Stimulated activated naive CD4-positive, alpha-beta T cell treated with Interleukin-2 at 50 U/mL for 16 hours (primary cell): ENCODE results near the gene IL1R2.

Source experiments
- DNase-seq: peaks from one replicate; lab custom pipeline; 2025; lab: John Stamatoyannopoulos, UW

Gene IL1R2, protein sequence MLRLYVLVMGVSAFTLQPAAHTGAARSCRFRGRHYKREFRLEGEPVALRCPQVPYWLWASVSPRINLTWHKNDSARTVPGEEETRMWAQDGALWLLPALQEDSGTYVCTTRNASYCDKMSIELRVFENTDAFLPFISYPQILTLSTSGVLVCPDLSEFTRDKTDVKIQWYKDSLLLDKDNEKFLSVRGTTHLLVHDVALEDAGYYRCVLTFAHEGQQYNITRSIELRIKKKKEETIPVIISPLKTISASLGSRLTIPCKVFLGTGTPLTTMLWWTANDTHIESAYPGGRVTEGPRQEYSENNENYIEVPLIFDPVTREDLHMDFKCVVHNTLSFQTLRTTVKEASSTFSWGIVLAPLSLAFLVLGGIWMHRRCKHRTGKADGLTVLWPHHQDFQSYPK

DNA sequence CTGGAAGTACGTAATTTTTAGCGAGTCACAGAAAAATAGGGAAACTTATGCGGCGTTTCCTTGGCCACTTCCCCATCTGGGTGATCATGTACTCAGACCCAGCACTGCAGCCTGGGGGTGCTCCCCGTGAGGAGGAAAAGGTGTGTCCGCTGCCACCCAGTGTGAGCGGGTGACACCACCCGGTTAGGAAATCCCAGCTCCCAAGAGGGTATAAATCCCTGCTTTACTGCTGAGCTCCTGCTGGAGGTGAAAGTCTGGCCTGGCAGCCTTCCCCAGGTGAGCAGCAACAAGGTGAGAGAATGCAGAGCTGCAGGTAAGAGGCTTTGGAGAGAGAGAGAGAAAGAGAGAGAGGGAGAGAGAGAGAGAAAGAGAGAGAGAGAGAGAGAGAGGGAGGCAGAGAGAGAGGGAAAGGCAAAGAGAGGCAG is at the start of gene IL1R2:
Gene IL1R2 (plus strand): TSS at position 240 of the 425 bp plus-strand sequence. CDS start 16,616 bp downstream, outside the sequence.
- DNase-seq: no peak

GRCh38 chr2:101942851-101943250 is 48.9 kb upstream of the IL1R2 start:
- no peak for DNase-seq

DNA sequence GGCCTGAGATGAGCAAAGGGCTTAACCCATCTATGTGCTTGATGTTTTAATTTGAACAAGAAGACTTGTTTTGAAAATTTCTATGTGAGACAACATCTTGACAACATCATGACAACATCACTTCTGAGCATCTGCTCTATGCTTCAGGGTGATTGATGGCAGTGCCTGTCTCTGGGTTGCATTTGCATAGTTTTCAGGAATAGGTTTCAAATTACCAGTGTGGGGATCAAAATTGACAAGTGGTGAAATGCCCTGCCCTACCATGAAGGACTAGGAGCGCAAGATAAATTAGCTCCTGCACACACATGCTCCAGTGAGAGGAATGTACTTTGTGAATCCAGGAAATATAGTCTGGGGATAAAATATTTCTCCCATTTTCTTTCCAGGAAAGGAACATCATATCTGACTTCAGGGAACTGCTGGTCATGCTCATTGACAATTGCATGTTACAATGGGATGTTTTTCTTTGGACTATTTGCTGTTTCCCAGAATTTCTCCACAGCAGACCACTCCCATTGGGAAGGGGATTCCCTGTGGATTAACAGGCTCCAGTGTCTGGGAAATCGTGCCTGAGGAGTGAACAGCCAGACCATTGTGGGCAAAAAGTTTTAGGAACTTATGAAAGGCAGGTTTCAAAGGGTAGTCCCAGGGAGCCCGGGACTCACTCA is 45.3 kb upstream of the IL1R2 start:
- DNase-seq: no peak

- DNase-seq: no peak
Observed at GRCh38 chr2:101947374-101947773, 44.4 kb upstream of the IL1R2 start.

- no peak for DNase-seq
Observed at GRCh38 chr2:101948625-101949155, 43.1 kb upstream of the IL1R2 start.

GRCh38 chr2:101949304-101949703 is 42.5 kb upstream of the IL1R2 start:
- DNase-seq: no peak

DNA sequence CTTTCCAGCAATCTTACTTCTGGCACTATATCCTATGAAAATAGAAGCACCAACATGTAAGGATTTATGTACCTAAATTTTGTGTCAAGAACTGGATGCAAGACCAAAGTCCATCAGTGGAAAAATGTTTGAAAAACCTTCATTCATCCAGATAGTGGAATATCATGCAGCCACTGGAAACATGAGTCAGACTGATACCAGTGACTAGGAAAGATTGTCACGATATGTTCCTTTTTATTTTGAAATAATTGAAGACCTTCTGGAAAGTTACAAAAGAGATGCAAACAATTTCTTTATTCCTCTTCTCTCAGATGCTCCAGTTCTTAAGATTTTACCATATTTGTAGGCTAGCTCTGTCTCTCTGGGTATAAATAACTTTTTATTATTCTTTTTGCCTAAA is 40.5 kb upstream of the IL1R2 start:
- DNase-seq: no peak

DNA sequence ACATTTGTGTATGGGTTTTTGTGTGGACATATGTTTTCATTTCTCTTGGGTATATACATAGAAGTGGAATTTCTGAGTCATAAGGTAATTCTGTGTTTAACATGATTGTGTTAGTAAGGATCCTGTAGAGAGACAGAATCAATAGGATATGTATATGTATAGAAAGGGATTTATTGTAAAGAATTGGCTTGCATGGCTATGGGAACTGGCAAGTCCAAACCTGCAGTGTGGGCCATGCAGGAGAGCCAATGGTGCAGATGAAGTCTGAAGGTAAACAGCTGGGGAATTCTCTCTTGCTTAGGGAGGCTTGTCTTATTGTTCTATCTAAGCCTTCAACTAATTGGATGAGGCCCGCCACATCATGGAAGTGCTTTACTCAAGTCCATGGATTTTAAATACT is 39.2 kb upstream of the IL1R2 start:
- DNase-seq: no peak

- DNase-seq: no peak
Observed at GRCh38 chr2:101956465-101957438, 35.0 kb upstream of the IL1R2 start.

DNA sequence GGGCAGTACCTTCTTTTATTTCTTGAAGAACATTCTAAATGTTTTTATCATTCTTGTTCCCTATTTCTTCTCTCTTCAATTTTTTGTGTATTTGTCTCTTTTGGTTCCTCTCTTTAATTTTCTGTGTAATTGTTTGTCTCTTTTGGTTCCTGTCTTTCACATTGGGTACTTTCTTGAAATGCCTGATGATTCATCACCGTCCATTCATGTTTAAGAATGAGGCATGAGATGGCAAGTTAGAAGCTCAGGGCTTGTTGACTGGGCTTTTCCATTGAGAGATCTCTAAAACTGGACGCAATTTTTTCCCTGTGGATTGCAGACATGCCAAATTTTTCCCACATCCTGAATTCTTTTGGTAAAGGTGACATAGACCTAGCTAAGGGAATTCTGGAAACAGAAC is 33.7 kb upstream of the IL1R2 start:
- no peak for DNase-seq

- DNase-seq: no peak
Observed at GRCh38 chr2:101960819-101961337, 30.9 kb upstream of the IL1R2 start.

GRCh38 chr2:101961338-101962191 is 30.2 kb upstream of the IL1R2 start:
- no peak for DNase-seq

GRCh38 chr2:101962309-101962708 is 29.5 kb upstream of the IL1R2 start:
- no peak for DNase-seq

- DNase-seq: no peak
Observed at GRCh38 chr2:101963198-101963597, 28.6 kb upstream of the IL1R2 start.

GRCh38 chr2:101967826-101968513 is 23.8 kb upstream of the IL1R2 start:
- DNase-seq: no peak

DNA sequence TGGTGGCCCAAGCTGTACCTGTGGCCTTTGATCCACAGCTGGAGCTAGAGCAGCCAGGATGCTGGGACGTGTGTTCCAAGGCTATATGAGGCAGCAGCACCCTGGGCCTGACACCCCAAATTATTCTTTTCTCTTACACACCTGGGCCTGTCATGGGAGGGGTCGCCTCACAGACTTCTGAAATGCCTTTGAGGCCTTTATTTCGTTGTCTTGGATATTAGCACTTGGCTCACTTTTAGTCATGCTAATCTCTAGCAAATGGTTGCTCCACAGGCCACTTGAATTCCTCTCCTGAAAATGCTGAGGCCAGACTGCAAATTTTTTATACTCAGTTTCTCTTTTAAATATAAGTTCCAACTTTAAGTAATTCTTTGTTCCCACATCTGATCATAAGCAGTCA is 22.0 kb upstream of the IL1R2 start:
- DNase-seq: no peak

GRCh38 chr2:101970901-101971300 is 20.9 kb upstream of the IL1R2 start:
- DNase-seq: no peak

DNA sequence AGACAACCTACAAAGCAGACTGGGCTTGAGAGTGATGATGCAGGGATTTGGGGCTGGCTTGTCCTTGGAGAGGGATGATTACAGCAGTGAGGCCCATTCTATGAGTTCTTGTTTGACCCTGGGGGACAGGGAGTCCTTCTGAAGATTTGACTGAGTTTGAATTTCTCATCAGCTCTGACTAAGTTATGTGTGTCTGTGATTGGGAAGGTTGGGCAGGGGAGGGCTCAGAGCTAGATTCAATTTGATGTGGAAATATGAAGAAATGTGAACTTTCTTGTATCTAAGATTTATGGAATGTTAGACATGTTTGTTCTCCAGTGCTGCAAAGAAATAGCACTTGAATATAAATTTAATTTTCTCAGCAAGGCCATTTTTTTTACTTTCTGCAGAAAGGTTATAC is 19.9 kb upstream of the IL1R2 start:
- no peak for DNase-seq

DNA sequence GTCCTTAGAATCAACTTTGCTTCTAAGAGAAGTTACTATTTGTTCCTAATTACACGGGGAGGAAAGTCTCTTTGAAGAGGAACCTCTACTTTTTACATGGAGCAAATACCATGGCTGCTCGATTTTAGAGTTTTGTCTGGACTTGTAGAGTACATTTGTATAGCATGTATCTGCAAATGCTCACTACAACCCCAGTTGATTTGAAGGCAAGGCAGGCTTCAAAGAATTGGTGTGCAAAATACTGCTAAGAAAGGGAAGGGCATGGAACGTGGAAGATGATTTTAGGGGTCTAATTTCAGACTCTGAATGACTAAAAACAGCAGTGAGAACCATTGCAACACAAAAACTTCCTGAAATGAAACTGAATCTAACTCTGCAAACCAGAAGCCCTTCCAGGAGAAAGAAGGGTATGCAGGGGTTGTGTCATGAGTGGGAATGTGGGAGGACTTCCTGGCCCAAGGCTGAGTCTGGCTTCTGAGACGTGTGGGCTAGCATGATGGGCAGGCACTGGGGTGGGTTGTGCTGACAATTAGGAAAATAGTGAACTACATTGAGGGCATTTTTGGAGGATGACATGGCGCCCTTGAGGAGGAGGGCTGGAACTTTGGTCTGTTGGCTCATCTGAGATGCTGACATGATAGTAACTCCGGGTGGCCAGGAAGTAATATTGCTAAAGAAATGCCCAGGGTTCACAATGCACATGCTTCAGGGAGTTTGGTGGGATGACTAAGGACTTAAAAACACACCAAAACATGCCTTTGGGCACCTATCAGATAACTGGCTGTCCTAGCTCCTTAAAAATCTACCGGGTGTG is 18.9 kb upstream of the IL1R2 start:
- DNase-seq: no peak
